ENCODE results near the gene LIN28B.

Gene LIN28B

DNA sequence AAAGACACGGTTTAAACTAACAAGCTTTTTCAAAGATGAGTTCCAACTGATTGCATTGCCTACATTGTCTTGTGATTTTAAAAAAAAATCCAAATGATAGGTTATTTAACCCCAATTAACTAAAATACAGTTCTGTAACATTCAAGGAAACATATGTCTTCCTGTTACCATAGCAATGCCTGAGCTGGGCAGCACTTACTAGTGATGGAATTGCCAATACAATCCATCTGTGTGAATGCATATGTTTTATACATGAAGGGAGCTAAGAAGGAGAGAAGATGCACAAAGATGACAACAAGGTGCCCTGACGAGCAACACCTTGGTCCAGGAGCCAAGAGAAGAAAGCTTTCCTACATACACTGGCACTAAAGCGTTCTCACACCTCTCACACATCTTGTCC, 154.2 kb downstream of the LIN28B start:
- TF ChIP-seq, protein P1, sequence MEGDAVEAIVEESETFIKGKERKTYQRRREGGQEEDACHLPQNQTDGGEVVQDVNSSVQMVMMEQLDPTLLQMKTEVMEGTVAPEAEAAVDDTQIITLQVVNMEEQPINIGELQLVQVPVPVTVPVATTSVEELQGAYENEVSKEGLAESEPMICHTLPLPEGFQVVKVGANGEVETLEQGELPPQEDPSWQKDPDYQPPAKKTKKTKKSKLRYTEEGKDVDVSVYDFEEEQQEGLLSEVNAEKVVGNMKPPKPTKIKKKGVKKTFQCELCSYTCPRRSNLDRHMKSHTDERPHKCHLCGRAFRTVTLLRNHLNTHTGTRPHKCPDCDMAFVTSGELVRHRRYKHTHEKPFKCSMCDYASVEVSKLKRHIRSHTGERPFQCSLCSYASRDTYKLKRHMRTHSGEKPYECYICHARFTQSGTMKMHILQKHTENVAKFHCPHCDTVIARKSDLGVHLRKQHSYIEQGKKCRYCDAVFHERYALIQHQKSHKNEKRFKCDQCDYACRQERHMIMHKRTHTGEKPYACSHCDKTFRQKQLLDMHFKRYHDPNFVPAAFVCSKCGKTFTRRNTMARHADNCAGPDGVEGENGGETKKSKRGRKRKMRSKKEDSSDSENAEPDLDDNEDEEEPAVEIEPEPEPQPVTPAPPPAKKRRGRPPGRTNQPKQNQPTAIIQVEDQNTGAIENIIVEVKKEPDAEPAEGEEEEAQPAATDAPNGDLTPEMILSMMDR (IDR thresholded peaks at IDR 0.05; ENCODE audit: control insufficient read depth, insufficient read depth, low read depth, low read length, missing control alignments), result no peak
- no peak for DNase-seq (ENCODE audit: low read depth)
- no peak overlapping the region for H3K4me3 ChIP-seq (ENCODE audit: control insufficient read depth, low read depth, low read length)

- no peak overlapping the region for H3K4me3 ChIP-seq (ENCODE audit: control insufficient read depth, low read depth, low read length)
- TF ChIP-seq, protein P1 (IDR thresholded peaks at IDR 0.05; ENCODE audit: control insufficient read depth, insufficient read depth, low read depth, low read length, missing control alignments), result no peak
- DNase-seq (ENCODE audit: low read depth), result no peak
Observed at GRCh38 chr6:105111871-105112270, 155.0 kb downstream of the LIN28B start.

GRCh38 chr6:105112577-105112976, 155.7 kb downstream of the LIN28B start:
- no peak overlapping the region for H3K4me3 ChIP-seq (ENCODE audit: control insufficient read depth, low read depth, low read length)
- DNase-seq (ENCODE audit: low read depth), result no peak
- TF ChIP-seq, protein P1 (IDR thresholded peaks at IDR 0.05; ENCODE audit: control insufficient read depth, insufficient read depth, low read depth, low read length, missing control alignments), result no peak

- no peak overlapping the region for H3K4me3 ChIP-seq (ENCODE audit: control insufficient read depth, low read depth, low read length)
- no peak for DNase-seq (ENCODE audit: low read depth)
- TF ChIP-seq, protein P1 (IDR thresholded peaks at IDR 0.05; ENCODE audit: control insufficient read depth, insufficient read depth, low read depth, low read length, missing control alignments), result no peak
Observed at GRCh38 chr6:105113422-105113821, 156.5 kb downstream of the LIN28B start.

- DNase-seq (ENCODE audit: low read depth), result no peak
- TF ChIP-seq, protein P1 (IDR thresholded peaks at IDR 0.05; ENCODE audit: control insufficient read depth, insufficient read depth, low read depth, low read length, missing control alignments), result no peak
- no peak overlapping the region for H3K4me3 ChIP-seq (ENCODE audit: control insufficient read depth, low read depth, low read length)
Observed at GRCh38 chr6:105116150-105116549, 159.2 kb downstream of the LIN28B start.

DNA sequence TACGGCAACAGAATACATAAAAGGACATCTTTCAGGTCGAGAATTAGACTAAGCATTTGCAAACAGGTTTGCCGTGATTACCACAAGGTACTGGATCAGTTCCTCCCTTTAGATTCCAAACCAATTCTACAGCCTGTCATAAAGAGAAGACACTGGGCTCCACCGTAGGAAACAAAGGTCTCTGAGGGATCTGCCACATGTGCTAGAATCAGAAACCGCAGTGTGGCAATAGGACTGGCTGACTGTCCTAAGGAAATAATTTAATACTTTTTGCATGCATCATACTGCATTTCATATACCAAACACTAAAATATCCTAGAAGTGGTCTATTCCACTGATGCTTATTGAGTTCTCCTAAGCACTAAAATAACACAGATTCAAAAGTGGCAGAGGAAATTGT, 163.7 kb downstream of the LIN28B start:
- DNase-seq (ENCODE audit: low read depth), result peak; percentile 43
- TF ChIP-seq, protein P1 (IDR thresholded peaks at IDR 0.05; ENCODE audit: control insufficient read depth, insufficient read depth, low read depth, low read length, missing control alignments), result no peak
- no peak overlapping the region for H3K4me3 ChIP-seq (ENCODE audit: control insufficient read depth, low read depth, low read length)

GRCh38 chr6:105121981-105122380, 165.1 kb downstream of the LIN28B start:
- no peak for DNase-seq (ENCODE audit: low read depth)
- no peak overlapping the region for H3K4me3 ChIP-seq (ENCODE audit: control insufficient read depth, low read depth, low read length)
- TF ChIP-seq, protein P1 (IDR thresholded peaks at IDR 0.05; ENCODE audit: control insufficient read depth, insufficient read depth, low read depth, low read length, missing control alignments), result no peak
